ENCODE results near the gene FLNC.

GRCh38 chr7:128865303-128865702, 35.1 kb downstream of the FLNC start:
- TF ChIP-seq CTCF (IDR thresholded peaks at IDR 0.05): no peak
- no peak for TF ChIP-seq POLR2A (IDR thresholded peaks at IDR 0.05)

Measured in esophagus squamous epithelium (tissue), 4 donors.